GM18508 (cell line): ENCODE measurements around the gene GAS5.
"Not testable (repeated sequence)": the region's sequence is repeated elsewhere in the genome, so short reads cannot be mapped to it uniquely, and the experiment has no call there.

Experiments
- ATAC-seq: cut with Tn5 transposase; IDR thresholded peaks from one replicate; pipeline ENCODE4 v1.9.1; 2021; ENCODE audit warnings: moderate number of reproducible peaks; ENCODE audit not compliant: insufficient read depth, unreplicated experiment

The GAS5 gene

GRCh38 chr1:173870252-173871075, 2.7 kb upstream of the GAS5 start:
- ATAC-seq: no peak

- ATAC-seq: no peak
Measured at GRCh38 chr1:173869021-173869359, 1.2 kb upstream of the GAS5 start.

- ATAC-seq: peak; percentile 25
Measured at GRCh38 chr1:173868266-173869020, 654 bp upstream of the GAS5 start, which contains the start of gene ZBTB37. ZBTB37 (plus strand) TSS chr1:173868380; CDS start chr1:173870226, 1,846 bp downstream.

GRCh38 chr1:173867141-173867752, 542 bp downstream of the GAS5 start:
- ATAC-seq: no peak

GRCh38 chr1:173866413-173867115, 1.2 kb downstream of the GAS5 start:
- no peak for ATAC-seq

GRCh38 chr1:173865468-173866164, 2.2 kb downstream of the GAS5 start:
- ATAC-seq: no peak

- ATAC-seq: no peak
Measured at GRCh38 chr1:173864179-173864867, 3.5 kb downstream of the GAS5 start.

GRCh38 chr1:173863224-173864161, 4.3 kb downstream of the GAS5 start:
- no peak for ATAC-seq

- no peak for ATAC-seq
Measured at GRCh38 chr1:173862769-173863223, 5.0 kb downstream of the GAS5 start.

GRCh38 chr1:173862146-173862768, 5.5 kb downstream of the GAS5 start:
- ATAC-seq: not testable (repeated sequence)

GRCh38 chr1:173861731-173862145, 6.1 kb downstream of the GAS5 start:
- ATAC-seq: no peak

- no peak for ATAC-seq
Measured at GRCh38 chr1:173860065-173860464, 7.7 kb downstream of the GAS5 start.

GRCh38 chr1:173859547-173859946, 8.2 kb downstream of the GAS5 start:
- ATAC-seq: not testable (repeated sequence)

GRCh38 chr1:173857363-173857917, 10.3 kb downstream of the GAS5 start:
- no peak for ATAC-seq

GRCh38 chr1:173856903-173857302, 10.9 kb downstream of the GAS5 start:
- ATAC-seq: no peak

GRCh38 chr1:173856014-173856413, 11.8 kb downstream of the GAS5 start:
- ATAC-seq: no peak

- ATAC-seq: no peak
Measured at GRCh38 chr1:173853074-173853473, 14.7 kb downstream of the GAS5 start.
